Rectal smooth muscle tissue (tissue), 1 donor: ENCODE results near the gene ZNF771.
A peak's percentile ranks its signal among the peaks of the same experiment; 100 is the strongest.

Experiments used
- H3K27ac ChIP-seq: one replicate; pipeline ENCODE4 v1.7.0; 2013; ENCODE audit warnings: low read depth, low read length, inconsistent platforms
- H3K27me3 ChIP-seq: one replicate; pipeline ENCODE4 v1.7.0; 2013; ENCODE audit warnings: low read length; ENCODE audit not compliant: control insufficient read depth, insufficient read depth
- H3K36me3 ChIP-seq: one replicate; pipeline ENCODE4 v1.7.0; 2013; ENCODE audit warnings: low read length; ENCODE audit not compliant: control insufficient read depth, insufficient read depth
- H3K4me1 ChIP-seq: one replicate; pipeline ENCODE4 v1.7.0; 2013; ENCODE audit warnings: low read length; ENCODE audit not compliant: control insufficient read depth, insufficient read depth
- H3K4me3 ChIP-seq: one replicate; pipeline ENCODE4 v1.7.0; 2013; ENCODE audit warnings: low read length
- H3K9ac ChIP-seq: one replicate; pipeline ENCODE4 v1.7.0; 2013; ENCODE audit warnings: low read length

Gene ZNF771

GRCh38 chr16:30378236-30379157 lies 28.9 kb upstream of the ZNF771 start:
- peaks cover 9% of the 10 kb centered on the region for H3K4me1 ChIP-seq
- H3K4me3 ChIP-seq: peak overlapping the region; percentile 92
- no peaks in the 10 kb centered on the region for H3K36me3 ChIP-seq
- H3K9ac ChIP-seq: peak overlapping the region; percentile 64
- H3K27me3 ChIP-seq: no peaks in the 10 kb centered on the region
- H3K27ac ChIP-seq: peak overlapping the region; percentile 100

- Histone ChIP-seq H3K27ac (peak overlapping the region; percentile 92), H3K36me3 (no peaks in the 10 kb centered on the region), H3K27me3 (no peaks in the 10 kb centered on the region), H3K4me3 (peak overlapping the region; percentile 69), H3K4me1 (peaks cover 9% of the 10 kb centered on the region), H3K9ac (peak overlapping the region; percentile 64)
Observed at GRCh38 chr16:30379158-30379783, 28.1 kb upstream of the ZNF771 start.

GRCh38 chr16:30380072-30380802 lies 27.2 kb upstream of the ZNF771 start:
- Histone ChIP-seq H3K27me3 (no peaks in the 10 kb centered on the region), H3K9ac (no peak overlapping the region), H3K36me3 (no peaks in the 10 kb centered on the region), H3K27ac (no peak overlapping the region), H3K4me3 (no peak overlapping the region), H3K4me1 (peaks cover 9% of the 10 kb centered on the region)

- no peaks in the 10 kb centered on the region for H3K27me3 ChIP-seq
- H3K36me3 ChIP-seq: no peaks in the 10 kb centered on the region
- no peak overlapping the region for H3K9ac ChIP-seq
- no peak overlapping the region for H3K27ac ChIP-seq
- H3K4me3 ChIP-seq: no peak overlapping the region
- H3K4me1 ChIP-seq: peaks cover 9% of the 10 kb centered on the region
Observed at GRCh38 chr16:30380803-30381208, 26.6 kb upstream of the ZNF771 start.

GRCh38 chr16:30381291-30382041 lies 25.9 kb upstream of the ZNF771 start:
- Histone ChIP-seq H3K27ac (no peak overlapping the region), H3K4me1 (peaks cover 9% of the 10 kb centered on the region), H3K36me3 (no peaks in the 10 kb centered on the region), H3K4me3 (peak overlapping the region; percentile 38), H3K27me3 (no peaks in the 10 kb centered on the region), H3K9ac (no peak overlapping the region)

GRCh38 chr16:30382111-30382881 lies 25.1 kb upstream of the ZNF771 start, which contains the start of gene SEPTIN1:
SEPTIN1 (minus strand) TSS chr16:30382561; CDS start chr16:30382542, 19 bp downstream.
- no peaks in the 10 kb centered on the region for H3K36me3 ChIP-seq
- H3K9ac ChIP-seq: no peak within 1 kb of the TSS
- H3K27ac ChIP-seq: no peak within 1 kb of the TSS
- peaks cover 6% of the 10 kb centered on the region for H3K4me1 ChIP-seq
- H3K27me3 ChIP-seq: no peaks in the 10 kb centered on the region
- H3K4me3 ChIP-seq: peak within 1 kb of the TSS; percentile 38

GRCh38 chr16:30383521-30383920 lies 23.9 kb upstream of the ZNF771 start:
- Histone ChIP-seq H3K27ac (no peak overlapping the region), H3K4me3 (no peak overlapping the region), H3K4me1 (peaks cover 5% of the 10 kb centered on the region), H3K27me3 (no peaks in the 10 kb centered on the region), H3K36me3 (no peaks in the 10 kb centered on the region), H3K9ac (no peak overlapping the region)

- Histone ChIP-seq H3K27me3 (no peaks in the 10 kb centered on the region), H3K27ac (peak overlapping the region; percentile 84), H3K9ac (peak overlapping the region; percentile 51), H3K36me3 (peaks cover 3% of the 10 kb centered on the region), H3K4me3 (peak overlapping the region; percentile 92), H3K4me1 (peaks cover 17% of the 10 kb centered on the region)
Observed at GRCh38 chr16:30394592-30395154, 12.7 kb upstream of the ZNF771 start.

- Histone ChIP-seq H3K27ac (peak within 1 kb of the TSS; percentile 84), H3K36me3 (peaks cover 3% of the 10 kb centered on the region), H3K4me3 (peak within 1 kb of the TSS; percentile 92), H3K4me1 (peaks cover 19% of the 10 kb centered on the region), H3K9ac (peak within 1 kb of the TSS; percentile 52), H3K27me3 (no peaks in the 10 kb centered on the region)
Observed at GRCh38 chr16:30395155-30395991, 12.0 kb upstream of the ZNF771 start, which contains the start of gene ZNF48. ZNF48 (plus strand) TSS chr16:30395420; CDS start chr16:30395795, 375 bp downstream.

- H3K9ac ChIP-seq: peak overlapping the region; percentile 52
Observed at GRCh38 chr16:30395992-30396585, 11.3 kb upstream of the ZNF771 start.

More at GRCh38 chr16:30395992-30396585, 11.3 kb upstream of the ZNF771 start:
- peaks cover 19% of the 10 kb centered on the region for H3K4me1 ChIP-seq
- peak overlapping the region; percentile 92 for H3K4me3 ChIP-seq
- peak overlapping the region; percentile 71 for H3K27ac ChIP-seq
- H3K27me3 ChIP-seq: no peaks in the 10 kb centered on the region
- peaks cover 3% of the 10 kb centered on the region for H3K36me3 ChIP-seq
